Activated CD8-positive, alpha-beta memory T cell treated with anti-CD3 and anti-CD28 coated beads for 4 hours (primary cell): ENCODE results near the gene GALE.
"Not testable (repeated sequence)": the region's sequence is repeated elsewhere in the genome, so short reads cannot be mapped to it uniquely, and the experiment has no call there.

ENCODE experiments used
- DNase-seq, 2 donors: peaks; one replicate each; pipeline ENCODE4 v3.0.0-alpha.2; 2020; ENCODE audit warnings: low read depth in 2 of 2

GALE gene

GRCh38 chr1:23800400-23801337 is at the start of gene GALE:
GALE (minus strand) TSS chr1:23800754; CDS start chr1:23799007, 1,747 bp downstream.
- DNase-seq: peak; percentile 95 to 98

GRCh38 chr1:23848673-23849616 is 48.4 kb upstream of the GALE start:
- no peak for DNase-seq

- not testable (repeated sequence) for DNase-seq
Observed at GRCh38 chr1:23847482-23848095, 47.0 kb upstream of the GALE start.

- no peak for DNase-seq
Observed at GRCh38 chr1:23845163-23845562, 44.6 kb upstream of the GALE start.

GRCh38 chr1:23843644-23844043 is 43.1 kb upstream of the GALE start:
- DNase-seq: no peak

- DNase-seq: peak; percentile 52 to 63
Observed at GRCh38 chr1:23838401-23838866, 37.9 kb upstream of the GALE start.

GRCh38 chr1:23837908-23838307 is 37.4 kb upstream of the GALE start:
- no peak for DNase-seq

GRCh38 chr1:23836037-23836436 is 35.5 kb upstream of the GALE start:
- no peak for DNase-seq

- not testable (repeated sequence) for DNase-seq
Observed at GRCh38 chr1:23834156-23834555, 33.6 kb upstream of the GALE start.

GRCh38 chr1:23827717-23828116 is 27.2 kb upstream of the GALE start:
- DNase-seq: no peak

GRCh38 chr1:23826590-23826989 is 26.0 kb upstream of the GALE start:
- not testable (repeated sequence) for DNase-seq

- no peak for DNase-seq
Observed at GRCh38 chr1:23825762-23826522, 25.4 kb upstream of the GALE start.

- peak; percentile 72 to 76 for DNase-seq
Observed at GRCh38 chr1:23825076-23825761, 24.7 kb upstream of the GALE start, which contains the start of gene HMGCL. HMGCL (minus strand) TSS chr1:23825429; CDS start chr1:23825415, 14 bp downstream.

GRCh38 chr1:23824711-23825075 is 24.1 kb upstream of the GALE start:
- no peak for DNase-seq

GRCh38 chr1:23823767-23824166 is 23.2 kb upstream of the GALE start:
- no peak for DNase-seq

GRCh38 chr1:23817633-23818032 is 17.1 kb upstream of the GALE start:
- DNase-seq: no peak

GRCh38 chr1:23816906-23817305 is 16.4 kb upstream of the GALE start:
- DNase-seq: no peak

GRCh38 chr1:23816361-23816760 is 15.8 kb upstream of the GALE start:
- no peak for DNase-seq

- DNase-seq: no peak
Observed at GRCh38 chr1:23814016-23814415, 13.5 kb upstream of the GALE start.

- no peak for DNase-seq
Observed at GRCh38 chr1:23810818-23811540, 10.4 kb upstream of the GALE start.
